ENCODE measurements around the gene VPS39.

Gene VPS39

DNA sequence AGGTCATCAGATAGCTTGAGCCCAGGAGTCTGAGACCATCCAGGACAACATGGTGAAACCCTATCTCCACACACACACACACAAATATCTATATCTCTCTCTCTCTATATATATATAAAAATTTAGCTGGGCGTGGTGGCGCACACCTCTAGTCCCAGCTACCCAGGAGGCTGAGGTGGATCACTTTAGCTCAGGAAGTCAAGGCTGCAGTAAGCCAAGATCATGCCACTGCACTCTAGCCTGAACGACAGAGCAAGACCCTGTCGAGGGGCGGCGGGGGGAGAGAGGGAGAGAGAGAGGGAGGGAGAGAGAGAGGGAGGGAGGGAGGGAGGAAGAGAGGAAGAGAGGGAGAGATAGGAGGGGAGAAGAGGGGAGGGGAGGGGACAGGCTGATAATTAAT lies 79.6 kb downstream of the VPS39 start:
- DNase-seq (ENCODE audit: low read depth, low spot score) = no peak

DNA sequence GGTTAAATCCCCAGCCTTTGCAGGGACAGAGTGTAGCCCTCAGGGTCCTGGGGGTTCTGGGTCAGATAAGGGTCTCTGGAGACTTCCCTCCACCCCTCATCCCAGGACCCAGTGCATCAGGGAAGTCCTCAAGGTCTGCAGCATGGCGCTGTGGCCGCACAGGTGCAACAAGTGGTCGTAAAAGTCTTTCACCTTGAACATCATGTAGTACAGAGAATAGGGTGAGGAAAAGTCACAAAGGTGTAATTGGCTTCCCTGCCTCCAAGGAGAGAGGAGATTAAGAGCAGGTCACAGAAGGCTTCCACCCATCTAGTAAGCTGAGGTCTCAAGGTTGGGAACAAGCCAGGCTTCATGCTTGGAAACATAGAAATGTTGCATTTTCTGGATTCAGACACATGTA lies 84.6 kb downstream of the VPS39 start:
- DNase-seq (ENCODE audit: low read depth, low spot score) = no peak

DNA sequence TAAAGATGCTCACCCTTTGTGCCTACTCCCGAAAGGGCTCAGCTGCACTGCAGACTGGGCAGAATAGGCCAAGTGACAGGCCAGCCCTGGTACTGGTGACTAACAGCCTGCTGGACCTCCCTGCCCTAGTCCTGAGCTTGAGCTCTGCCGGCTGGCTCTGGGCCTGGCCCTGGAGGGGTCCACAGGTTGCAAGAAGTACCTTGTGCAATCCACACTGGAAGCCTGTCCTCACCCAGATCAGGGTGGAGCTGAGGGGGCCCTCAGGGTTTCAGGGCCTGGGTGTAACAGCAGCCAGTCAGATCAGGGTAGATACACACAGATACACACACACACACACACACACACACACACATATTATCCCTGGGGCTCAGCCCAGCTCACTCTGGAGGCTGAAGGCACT lies 86.4 kb downstream of the VPS39 start:
- no peak for DNase-seq (ENCODE audit: low read depth, low spot score)

DNA sequence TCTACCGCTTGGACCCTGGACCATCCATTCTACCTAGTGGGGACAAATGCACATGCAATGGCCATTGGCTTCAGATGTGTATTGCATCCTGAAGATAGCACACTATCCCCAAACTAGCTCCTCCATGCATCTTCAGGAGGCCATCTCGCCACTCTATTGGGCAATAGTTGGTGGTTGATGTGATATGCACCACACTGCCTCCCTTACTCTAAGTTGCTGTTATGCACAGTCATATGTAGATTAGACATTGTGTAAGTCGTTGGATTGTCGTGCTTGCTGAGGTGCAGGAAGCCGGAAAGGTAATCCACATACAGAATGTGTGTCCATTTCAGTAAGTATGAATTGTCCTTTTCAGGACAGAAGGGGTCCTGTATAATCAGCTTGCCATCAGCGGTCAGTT lies 87.1 kb downstream of the VPS39 start:
- no peak for DNase-seq (ENCODE audit: low read depth, low spot score)

DNA sequence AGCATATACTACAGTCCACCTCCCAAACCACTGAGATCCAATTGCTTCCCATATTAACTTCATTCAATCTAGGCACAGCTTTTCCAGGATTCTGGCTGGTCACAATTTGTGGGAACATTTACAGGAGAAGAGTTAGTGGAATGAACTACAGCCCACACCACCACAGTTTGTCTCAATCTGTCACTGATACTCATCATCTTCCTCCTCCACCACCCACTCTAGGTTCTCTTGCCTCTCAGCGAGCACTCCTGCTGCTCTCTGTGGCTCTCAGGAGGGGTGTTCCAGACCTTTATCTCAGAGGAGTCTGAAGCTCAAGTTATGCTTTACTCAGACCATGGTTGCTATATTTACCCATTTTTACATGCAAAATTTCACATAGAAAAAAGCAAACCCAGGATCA lies 87.8 kb downstream of the VPS39 start:
- DNase-seq (ENCODE audit: low read depth, low spot score) = no peak

DNA sequence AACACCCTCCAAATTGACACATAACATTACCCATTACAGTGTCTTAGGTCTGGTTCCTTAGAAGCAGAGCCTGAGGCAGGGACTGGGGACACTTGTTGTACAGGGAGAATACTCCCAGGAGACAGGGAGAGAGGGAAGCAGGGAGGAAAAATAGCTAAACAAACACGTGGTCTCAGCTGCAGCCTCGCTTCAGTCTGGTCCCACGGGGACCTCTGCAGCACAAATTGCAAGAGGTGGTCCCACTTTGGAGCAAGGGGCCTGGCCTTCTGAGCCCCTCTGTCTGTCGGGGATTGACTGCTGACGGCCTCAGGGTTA lies 88.7 kb downstream of the VPS39 start:
- no peak for DNase-seq (ENCODE audit: low read depth, low spot score)

DNA sequence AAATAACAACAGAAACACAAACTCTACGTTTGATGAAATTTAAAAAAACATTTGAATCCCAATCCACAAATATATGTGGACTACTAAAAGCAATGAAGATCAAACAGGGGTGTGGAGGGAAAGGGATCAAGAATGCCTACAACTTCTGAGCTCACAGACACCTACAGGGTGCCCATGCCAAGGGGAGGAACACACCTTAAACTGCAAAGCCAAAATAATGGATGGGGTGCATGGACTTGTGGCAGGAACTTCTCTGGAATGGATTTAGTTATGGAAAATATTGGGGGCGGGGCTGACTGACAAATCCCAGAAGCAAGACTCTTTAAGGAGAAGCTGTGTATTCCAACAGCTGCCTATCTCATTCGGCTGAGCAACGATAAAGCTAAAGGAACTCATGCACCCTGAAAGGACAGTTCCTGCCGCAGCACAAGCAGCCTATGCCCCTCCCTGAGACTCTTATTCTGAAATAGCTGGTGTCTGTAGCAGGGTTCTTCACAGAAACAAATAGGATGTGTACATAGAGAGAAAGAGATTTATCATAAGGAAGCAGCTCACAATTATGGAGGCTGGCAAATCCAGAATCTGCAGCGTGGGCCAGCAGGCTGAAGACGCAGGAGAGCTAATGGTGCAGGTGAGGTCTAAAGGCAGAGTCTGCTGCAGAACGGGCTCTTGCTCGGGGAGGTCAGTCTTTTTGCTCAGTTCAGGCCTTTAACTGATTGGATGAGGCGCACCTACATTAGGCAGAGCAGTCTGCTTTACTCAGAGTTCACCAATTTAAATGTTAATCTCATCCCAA lies 89.3 kb downstream of the VPS39 start:
- no peak for DNase-seq (ENCODE audit: low read depth, low spot score)

DNA sequence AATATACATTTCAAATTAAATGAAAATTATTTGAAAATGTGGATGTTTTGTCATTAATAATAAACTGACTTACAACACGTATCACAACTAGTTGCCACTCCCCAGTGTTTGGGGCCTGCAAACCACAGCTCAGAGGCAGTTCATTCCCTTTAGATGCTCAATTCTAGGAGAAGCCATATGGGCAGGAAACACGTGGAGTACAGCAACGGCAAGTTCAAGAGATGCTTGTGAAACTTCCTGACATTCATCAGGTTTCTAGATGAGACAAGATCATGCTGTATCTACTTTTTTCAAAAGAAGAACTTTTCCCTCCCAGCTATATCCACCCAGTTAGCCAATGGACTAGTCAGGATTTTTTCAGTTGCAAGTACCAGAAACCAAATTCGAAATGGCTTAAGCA lies 96.2 kb downstream of the VPS39 start:
- DNase-seq (ENCODE audit: low read depth, low spot score) = no peak

DNA sequence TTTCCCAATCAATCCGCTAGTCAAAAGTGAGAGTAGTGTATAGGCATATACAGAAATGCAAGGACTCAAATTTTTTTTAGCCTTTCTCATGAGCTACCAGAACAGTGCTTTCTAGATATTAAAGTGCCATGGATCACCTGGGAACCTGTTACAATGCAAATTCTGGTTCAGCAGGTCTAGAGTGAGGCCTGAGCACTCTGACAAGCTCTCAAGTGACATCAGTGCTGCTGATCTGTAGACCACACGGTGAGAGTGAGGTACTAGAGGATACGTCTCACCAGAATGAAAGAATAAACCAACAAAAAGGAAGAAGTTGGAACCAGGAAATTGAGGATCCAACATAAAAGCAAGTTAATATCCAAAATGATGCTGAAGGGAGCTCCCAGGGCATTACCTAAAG lies 97.7 kb downstream of the VPS39 start:
- no peak for DNase-seq (ENCODE audit: low read depth, low spot score)

DNA sequence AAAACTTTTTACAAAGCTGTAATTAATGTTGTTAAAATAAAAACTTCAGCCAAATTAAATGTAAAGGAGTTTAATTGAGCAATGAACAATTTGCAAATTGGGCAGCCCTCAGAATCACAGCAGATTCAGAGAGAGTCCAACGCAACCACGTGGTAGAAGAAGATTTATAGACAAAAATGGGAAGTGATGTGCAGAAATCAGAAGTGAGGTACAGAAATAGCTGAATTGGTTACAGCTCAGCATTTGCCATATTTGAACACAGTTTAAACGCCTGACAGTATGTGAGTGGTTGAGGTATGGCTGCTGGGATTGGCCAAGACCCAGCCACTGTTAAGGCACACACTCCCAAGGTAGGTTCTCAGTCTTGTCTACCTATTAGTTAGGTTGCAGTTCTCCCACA lies 99.3 kb downstream of the VPS39 start:
- no peak for DNase-seq (ENCODE audit: low read depth, low spot score)

Measured in activated naive CD8-positive, alpha-beta T cell treated with anti-CD3 and anti-CD28 coated beads, Interleukin-2, amount 50 U/mL, for 16 hours (primary cell).